ENCODE measurements around the gene SFT2D1.

DNA sequence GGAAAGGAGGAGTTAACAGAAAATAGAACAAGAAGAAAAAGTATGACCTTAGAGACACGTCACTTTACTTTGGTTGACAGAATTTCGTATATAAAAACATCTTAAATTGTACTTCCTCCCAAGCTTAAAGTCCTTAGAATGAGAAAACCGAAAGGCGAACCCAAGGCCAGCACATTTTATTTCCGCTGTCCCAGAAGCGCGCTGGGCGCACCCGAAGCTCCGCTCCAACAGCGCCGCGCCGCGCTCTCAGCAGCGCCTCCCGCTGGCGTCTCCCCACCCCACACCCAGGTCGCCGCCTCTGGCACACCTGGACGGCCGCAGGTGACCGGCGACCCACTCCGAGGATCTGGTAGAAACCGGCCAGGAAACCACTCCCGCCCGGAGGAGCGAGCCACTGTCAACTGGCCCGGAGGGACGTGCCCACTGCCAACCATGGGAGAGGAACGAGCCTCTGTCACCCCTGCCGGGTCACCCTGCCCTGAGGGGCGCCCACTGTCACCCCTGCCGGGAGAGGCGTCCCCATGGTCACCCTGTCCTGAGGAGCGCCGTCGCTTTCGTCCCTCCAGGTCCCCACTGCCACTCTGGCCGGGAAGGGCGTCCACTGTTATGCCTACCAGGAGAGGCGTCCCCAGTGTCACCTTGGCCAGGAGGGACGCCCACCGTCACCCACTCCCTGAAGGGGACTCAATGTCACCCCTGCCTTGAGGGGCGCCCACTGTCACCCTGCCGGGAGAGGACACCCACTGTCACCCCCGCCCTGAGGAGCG lies 39.6 kb upstream of the SFT2D1 start:
- TF ChIP-seq, protein P1, sequence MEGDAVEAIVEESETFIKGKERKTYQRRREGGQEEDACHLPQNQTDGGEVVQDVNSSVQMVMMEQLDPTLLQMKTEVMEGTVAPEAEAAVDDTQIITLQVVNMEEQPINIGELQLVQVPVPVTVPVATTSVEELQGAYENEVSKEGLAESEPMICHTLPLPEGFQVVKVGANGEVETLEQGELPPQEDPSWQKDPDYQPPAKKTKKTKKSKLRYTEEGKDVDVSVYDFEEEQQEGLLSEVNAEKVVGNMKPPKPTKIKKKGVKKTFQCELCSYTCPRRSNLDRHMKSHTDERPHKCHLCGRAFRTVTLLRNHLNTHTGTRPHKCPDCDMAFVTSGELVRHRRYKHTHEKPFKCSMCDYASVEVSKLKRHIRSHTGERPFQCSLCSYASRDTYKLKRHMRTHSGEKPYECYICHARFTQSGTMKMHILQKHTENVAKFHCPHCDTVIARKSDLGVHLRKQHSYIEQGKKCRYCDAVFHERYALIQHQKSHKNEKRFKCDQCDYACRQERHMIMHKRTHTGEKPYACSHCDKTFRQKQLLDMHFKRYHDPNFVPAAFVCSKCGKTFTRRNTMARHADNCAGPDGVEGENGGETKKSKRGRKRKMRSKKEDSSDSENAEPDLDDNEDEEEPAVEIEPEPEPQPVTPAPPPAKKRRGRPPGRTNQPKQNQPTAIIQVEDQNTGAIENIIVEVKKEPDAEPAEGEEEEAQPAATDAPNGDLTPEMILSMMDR (IDR thresholded peaks at IDR 0.05) = peak; percentile 60 to 93 (median 80)
- peak in 1 of 2 donors; percentile 82 for TF ChIP-seq POLR2A (IDR thresholded peaks at IDR 0.05)
